Esophagus squamous epithelium (tissue), 5 donors: Measurements from ENCODE around the gene CD160. TPM values are rescaled to one million over a fixed set of nuclear protein-coding genes. Genes with fewer than 3 reads are reported as not detected.

Source experiments
- DNase-seq: peaks from one replicate; lab custom pipeline; 2025; lab: John Stamatoyannopoulos, UW
- H3K27ac ChIP-seq, 4 donors: fragments of 200-600 bp; sonication (generic); one replicate each; pipeline ENCODE4 v1.5.1; 2016 to 2019; ENCODE audit warnings: mild to moderate bottlenecking in 1 of 4
- H3K27me3 ChIP-seq, 4 donors: fragments of 200-600 bp; sonication (generic); 1 replicate in 3 of 4; 2 replicates in 1 of 4; pipeline versions ENCODE4 v1.5.1 to v1.6.0; 2017 to 2021; ENCODE audit warnings: antibody characterized with exemption in 1 of 4
- H3K36me3 ChIP-seq, 3 donors: fragments of 200-600 bp; sonication (generic); one replicate each; pipeline ENCODE4 v1.5.1; 2016 to 2019
- H3K4me1 ChIP-seq, 3 donors: fragments of 200-600 bp; sonication (generic); one replicate each; pipeline ENCODE4 v1.5.1; 2017 to 2019
- H3K4me3 ChIP-seq, 4 donors: fragments of 200-600 bp; sonication (generic); 1 replicate in 3 of 4; 2 replicates in 1 of 4; pipeline ENCODE4 v1.5.1; 2016 to 2019; ENCODE audit warnings: mild to moderate bottlenecking in 2 of 4, moderate library complexity in 1 of 4
- H3K9me3 ChIP-seq, 3 donors: fragments of 200-600 bp; sonication (generic); one replicate each; pipeline ENCODE4 v1.5.1; 2016 to 2019
- POLR2A ChIP-seq, 4 donors: fragments of 450-650 bp; IDR thresholded peaks; one replicate each; pipeline ENCODE4 v1.6.1; 2017; ENCODE audit warnings: antibody characterized with exemption in 4 of 4, mild to moderate bottlenecking in 4 of 4, moderate library complexity in 3 of 4
- WGBS, 2 donors: methylation state at CpG; one replicate each; pipeline ENCODE4 v1.1.5; 2018; 5-methylcytosine and 5-hydroxymethylcytosine counted together
- intact Hi-C: fragments of 100-400 bp; cut with DNase I; formaldehyde crosslinking; loops from one replicate; pipeline ENCODE4 v1.15.0; 2022
- total RNA-seq, 4 donors: library from RNA; depleted of rRNA; stranded (reverse); fragments of >200 nt; gene quantifications; one replicate each; pipeline ENCODE4 v1.1.0, GENCODE V29; 2016
- TF ChIP-seq, protein P1 (sequence below), 6 experiments: fragments of 450-650 bp in 4 of 6; fragments of 200-600 bp in 2 of 6; sonication (generic) in 2 of 6; IDR thresholded peaks; one replicate each; pipeline ENCODE4 v1.5.1; 2016 to 2019; ENCODE audit warnings: antibody characterized with exemption in 6 of 6, mild to moderate bottlenecking in 4 of 6, moderate library complexity in 4 of 6
- donor health status: DM: yes; HTN: yes; CAD: no.

CD160 gene
- total RNA-seq, 4 donors from 2014 or later = not detected

- H3K27me3 ChIP-seq = no peaks in the 10 kb centered on the region
- peaks cover 0 to 8% (median 0%) of the 10 kb centered on the region in 3 donors for H3K4me1 ChIP-seq
- no peak overlapping the region for H3K4me3 ChIP-seq
- no peak for DNase-seq
- H3K9me3 ChIP-seq = no peaks in the 10 kb centered on the region
- intact Hi-C loops = no loop called here
- no peak overlapping the region for H3K27ac ChIP-seq
- peaks cover 0 to 89% (median 32%) of the 10 kb centered on the region in 3 donors for H3K36me3 ChIP-seq
- TF ChIP-seq POLR2A (IDR thresholded peaks at IDR 0.05) = no peak
- TF ChIP-seq, protein P1, sequence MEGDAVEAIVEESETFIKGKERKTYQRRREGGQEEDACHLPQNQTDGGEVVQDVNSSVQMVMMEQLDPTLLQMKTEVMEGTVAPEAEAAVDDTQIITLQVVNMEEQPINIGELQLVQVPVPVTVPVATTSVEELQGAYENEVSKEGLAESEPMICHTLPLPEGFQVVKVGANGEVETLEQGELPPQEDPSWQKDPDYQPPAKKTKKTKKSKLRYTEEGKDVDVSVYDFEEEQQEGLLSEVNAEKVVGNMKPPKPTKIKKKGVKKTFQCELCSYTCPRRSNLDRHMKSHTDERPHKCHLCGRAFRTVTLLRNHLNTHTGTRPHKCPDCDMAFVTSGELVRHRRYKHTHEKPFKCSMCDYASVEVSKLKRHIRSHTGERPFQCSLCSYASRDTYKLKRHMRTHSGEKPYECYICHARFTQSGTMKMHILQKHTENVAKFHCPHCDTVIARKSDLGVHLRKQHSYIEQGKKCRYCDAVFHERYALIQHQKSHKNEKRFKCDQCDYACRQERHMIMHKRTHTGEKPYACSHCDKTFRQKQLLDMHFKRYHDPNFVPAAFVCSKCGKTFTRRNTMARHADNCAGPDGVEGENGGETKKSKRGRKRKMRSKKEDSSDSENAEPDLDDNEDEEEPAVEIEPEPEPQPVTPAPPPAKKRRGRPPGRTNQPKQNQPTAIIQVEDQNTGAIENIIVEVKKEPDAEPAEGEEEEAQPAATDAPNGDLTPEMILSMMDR (IDR thresholded peaks at IDR 0.05) = no peak
- WGBS, 2 donors = 69 to 70% methylated on average over 5 of the region's 5 CpGs
Measured at GRCh38 chr1:145750426-145750825, 31.1 kb downstream of the CD160 start.

DNA sequence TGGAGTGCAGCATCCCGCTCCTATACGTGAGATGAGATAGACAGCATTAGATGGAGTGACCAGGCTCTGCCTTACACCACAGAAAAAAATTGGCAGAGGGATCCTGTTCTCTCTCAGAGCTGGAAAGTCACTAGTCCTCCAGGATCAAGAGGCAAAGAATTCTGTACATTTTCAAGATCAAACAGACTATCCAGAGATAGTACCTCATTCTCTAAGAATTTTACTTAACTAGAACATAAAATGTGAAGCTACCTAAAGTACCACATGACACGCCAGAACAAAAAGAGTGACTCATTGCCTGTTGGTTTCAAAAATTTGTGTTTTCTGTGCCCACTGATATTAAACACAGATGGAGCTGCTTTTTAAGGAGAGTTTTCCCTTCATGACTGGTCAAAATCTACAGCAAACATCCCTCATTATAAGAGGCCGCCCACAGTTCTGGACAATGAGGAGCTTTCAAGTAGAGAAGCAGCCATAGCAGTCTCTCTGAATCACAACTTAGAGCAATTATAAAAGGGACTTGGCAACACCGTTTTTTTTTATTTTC lies 32.3 kb downstream of the CD160 start:
- WGBS, 2 donors = 66 to 72% methylated on average over 5 of the region's 5 CpGs
- no peak for TF ChIP-seq POLR2A (IDR thresholded peaks at IDR 0.05)
- TF ChIP-seq, protein P1 (IDR thresholded peaks at IDR 0.05) = no peak

GRCh38 chr1:145757420-145757819 lies 38.1 kb downstream of the CD160 start:
- TF ChIP-seq, protein P1 (IDR thresholded peaks at IDR 0.05) = no peak
- TF ChIP-seq POLR2A (IDR thresholded peaks at IDR 0.05) = no peak

More for the DNA sequence above, 32.3 kb downstream of the CD160 start:
- peaks cover 0 to 87% (median 25%) of the 10 kb centered on the region in 3 donors for H3K36me3 ChIP-seq
- intact Hi-C loops = no loop called here
- H3K4me3 ChIP-seq = no peak overlapping the region
- peaks cover 0 to 8% (median 0%) of the 10 kb centered on the region in 3 donors for H3K4me1 ChIP-seq
- no peak for DNase-seq
- H3K27ac ChIP-seq = no peak overlapping the region
- H3K27me3 ChIP-seq = no peaks in the 10 kb centered on the region
- H3K9me3 ChIP-seq = no peaks in the 10 kb centered on the region

GRCh38 chr1:145758116-145758515 lies 38.8 kb downstream of the CD160 start:
- peaks cover 0 to 74% (median 0%) of the 10 kb centered on the region in 3 donors for H3K36me3 ChIP-seq
- H3K27me3 ChIP-seq = no peaks in the 10 kb centered on the region
- intact Hi-C loops = no loop called here
- 83 to 100% methylated on average over 1 of the region's 1 CpG for WGBS, 2 donors
- DNase-seq = no peak
- no peaks in the 10 kb centered on the region for H3K4me1 ChIP-seq
- H3K4me3 ChIP-seq = no peak overlapping the region
- no peak for TF ChIP-seq POLR2A (IDR thresholded peaks at IDR 0.05)
- TF ChIP-seq, protein P1 (IDR thresholded peaks at IDR 0.05) = no peak
- H3K27ac ChIP-seq = no peak overlapping the region
- no peaks in the 10 kb centered on the region for H3K9me3 ChIP-seq

More at GRCh38 chr1:145757420-145757819, 38.1 kb downstream of the CD160 start:
- intact Hi-C loops = no loop called here
- DNase-seq = no peak
- 88 to 91% methylated on average over 2 of the region's 2 CpGs for WGBS, 2 donors
- H3K4me1 ChIP-seq = peaks cover 0 to 2% (median 0%) of the 10 kb centered on the region in 3 donors
- peaks cover 0 to 74% (median 0%) of the 10 kb centered on the region in 3 donors for H3K36me3 ChIP-seq
- H3K27me3 ChIP-seq = no peaks in the 10 kb centered on the region
- no peaks in the 10 kb centered on the region for H3K9me3 ChIP-seq
- H3K4me3 ChIP-seq = no peak overlapping the region
- H3K27ac ChIP-seq = no peak overlapping the region

- WGBS, 2 donors = 77 to 80% methylated on average over 1 of the region's 1 CpG
- intact Hi-C loops = no loop called here
Measured at GRCh38 chr1:145758575-145758974, 39.3 kb downstream of the CD160 start.

More at GRCh38 chr1:145758575-145758974, 39.3 kb downstream of the CD160 start:
- peaks cover 0 to 76% (median 0%) of the 10 kb centered on the region in 3 donors for H3K36me3 ChIP-seq
- no peaks in the 10 kb centered on the region for H3K4me1 ChIP-seq
- H3K27ac ChIP-seq = no peak overlapping the region
- TF ChIP-seq, protein P1 (IDR thresholded peaks at IDR 0.05) = no peak
- no peak for TF ChIP-seq POLR2A (IDR thresholded peaks at IDR 0.05)
- no peaks in the 10 kb centered on the region for H3K9me3 ChIP-seq
- H3K4me3 ChIP-seq = no peak overlapping the region
- no peaks in the 10 kb centered on the region for H3K27me3 ChIP-seq
- no peak for DNase-seq
